ENCODE data around the gene ATRX.
"Not testable (repeated sequence)": the region's sequence is repeated elsewhere in the genome, so short reads cannot be mapped to it uniquely, and the experiment has no call there.

ATRX gene

DNA sequence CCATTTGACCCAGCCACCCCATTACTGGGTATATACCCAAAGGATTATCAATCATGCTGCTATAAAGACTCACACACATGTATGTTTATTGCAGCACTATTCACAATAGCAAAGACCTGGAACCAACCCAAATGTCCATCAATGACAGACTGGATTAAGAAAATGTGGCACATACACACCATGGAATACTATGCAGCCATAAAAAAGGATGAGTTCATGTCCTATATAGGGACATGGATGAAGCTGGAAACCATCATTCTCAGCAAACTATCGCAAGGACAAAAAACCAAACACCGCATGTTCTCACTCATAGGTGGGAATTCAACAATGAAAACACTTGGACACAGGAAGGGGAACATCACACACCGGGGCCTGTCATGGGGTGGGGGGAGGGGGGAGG, 59.9 kb downstream of the ATRX start:
- not testable (repeated sequence) for DNase-seq

DNA sequence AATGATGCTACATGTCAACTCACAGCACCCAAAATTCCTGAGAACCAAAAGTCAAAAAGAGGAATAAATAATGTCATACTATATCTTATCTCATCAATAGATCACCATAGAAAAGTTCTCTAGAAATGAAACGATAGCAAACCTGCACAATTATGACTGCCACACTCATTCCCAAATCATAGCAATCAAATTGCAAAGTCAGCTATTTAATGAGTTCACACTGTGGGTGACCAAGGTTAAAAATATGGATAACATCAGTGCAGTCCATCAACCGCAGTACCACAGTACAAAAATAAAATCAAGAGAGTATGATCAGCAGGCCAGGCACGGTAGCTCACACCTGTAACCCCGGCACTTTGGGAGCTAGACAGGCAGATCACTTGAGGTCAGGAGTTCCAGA, 62.3 kb downstream of the ATRX start:
- no peak for DNase-seq

DNA sequence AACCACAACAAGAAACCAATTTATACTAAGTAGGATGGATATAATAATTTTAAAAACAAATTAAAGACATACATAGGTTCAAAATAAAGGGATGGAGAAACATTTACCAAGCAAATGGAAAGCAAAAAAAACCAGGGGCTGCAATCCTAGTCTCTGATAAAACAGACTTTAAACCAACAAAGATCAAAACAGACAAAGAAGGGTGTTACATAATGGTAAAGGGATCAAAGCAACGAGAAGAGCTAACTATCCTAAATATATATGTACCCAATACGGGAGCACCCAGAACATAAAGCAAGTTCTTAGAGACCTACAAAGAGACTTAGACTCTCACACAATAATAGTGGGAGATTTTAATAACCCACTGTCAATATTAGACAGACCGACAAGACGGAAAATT, 66.6 kb downstream of the ATRX start:
- no peak for DNase-seq

DNA sequence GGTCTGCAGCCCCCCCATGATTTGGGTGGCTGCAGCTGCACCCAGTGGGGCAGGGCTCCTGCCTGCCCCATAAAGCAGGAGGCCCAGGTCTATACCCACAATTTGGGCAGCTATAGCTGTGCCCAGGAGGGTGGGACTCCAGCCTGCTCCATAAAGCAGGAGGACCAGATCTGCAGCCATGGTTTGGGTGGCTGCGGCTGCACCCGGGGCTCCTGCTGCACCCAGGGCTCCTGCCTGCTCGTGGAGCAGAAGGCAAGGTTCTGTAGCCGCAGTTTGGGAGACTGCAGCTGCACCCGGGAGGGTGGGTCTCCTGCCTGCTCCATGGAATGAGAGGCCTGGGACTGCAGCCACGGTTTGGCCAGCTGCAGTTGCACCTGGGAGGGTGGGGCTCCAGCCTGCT, 81.1 kb downstream of the ATRX start:
- DNase-seq, result no peak

DNA sequence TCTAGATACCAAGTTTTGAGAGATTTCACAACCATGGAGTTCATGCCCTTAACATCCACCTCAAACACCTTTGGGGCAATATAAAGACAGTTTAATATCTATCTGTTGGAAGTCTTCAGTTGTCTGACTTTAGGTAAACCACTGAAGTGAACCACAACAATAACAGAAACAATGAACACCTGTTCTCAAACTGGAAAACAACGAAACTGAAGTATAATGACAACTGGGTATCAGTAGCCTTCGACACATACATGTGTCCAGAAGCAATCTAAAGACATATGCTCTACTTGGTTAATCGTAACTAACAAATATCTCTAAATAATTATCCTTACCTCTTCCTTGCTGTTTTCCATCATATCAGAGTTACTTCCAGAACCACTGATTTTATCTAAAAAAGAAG, 87.8 kb downstream of the ATRX start:
- no peak for DNase-seq

DNA sequence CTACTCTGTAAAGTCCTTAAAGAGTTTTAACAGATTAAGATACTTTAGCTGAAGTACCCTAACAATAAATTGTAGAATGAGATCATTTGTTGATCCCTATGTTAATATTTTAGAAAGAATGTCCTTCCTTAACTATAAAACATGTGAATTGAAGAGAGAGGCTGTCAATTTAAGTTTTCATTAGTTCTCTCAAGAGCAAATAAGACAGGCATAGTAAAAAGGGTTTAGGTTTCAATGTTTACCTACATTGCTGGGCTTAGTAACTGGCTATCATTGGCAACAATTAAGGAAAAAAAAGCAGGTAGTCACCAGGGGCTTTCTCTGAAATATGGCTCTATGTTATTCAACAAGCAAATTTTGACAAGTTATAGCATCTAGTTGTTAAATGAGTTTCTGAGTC, 91.5 kb downstream of the ATRX start:
- no peak for DNase-seq

DNA sequence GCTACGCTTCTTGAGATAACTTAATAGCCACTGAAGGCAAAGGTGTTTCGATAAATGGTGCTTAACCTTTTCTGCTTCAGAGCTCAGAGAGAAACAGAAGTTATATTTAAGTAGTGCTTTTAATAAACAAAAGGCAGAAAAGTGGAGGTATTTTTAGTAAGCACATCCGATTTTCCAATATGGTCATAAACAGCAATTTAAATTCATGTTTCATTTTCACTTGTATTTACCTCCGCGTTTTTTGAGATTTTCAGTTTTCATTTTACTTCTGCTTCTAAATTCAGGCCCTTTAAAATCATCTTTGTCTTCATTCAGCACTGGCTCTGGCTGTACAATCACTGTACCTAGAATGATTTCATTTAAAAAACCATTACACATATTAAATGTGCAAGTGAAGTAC, 92.4 kb downstream of the ATRX start:
- DNase-seq, result no peak

DNA sequence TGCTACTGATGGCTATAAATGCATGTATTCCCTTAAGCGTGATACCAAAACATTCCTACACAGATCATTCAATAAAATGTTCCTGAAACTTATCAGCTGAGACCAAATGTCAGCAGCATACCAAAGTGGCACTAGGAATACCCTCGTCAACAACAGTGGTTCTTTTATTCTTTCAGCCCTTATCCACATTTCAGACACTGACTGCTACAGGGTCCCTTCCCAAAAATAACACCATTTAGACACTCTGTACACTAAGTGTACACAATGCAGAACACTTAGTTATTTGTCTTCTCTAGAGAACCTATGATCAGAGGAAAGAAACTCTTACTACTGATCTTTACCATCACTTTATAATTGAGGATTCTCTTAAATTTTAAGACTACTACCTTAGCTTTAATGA, 94.1 kb downstream of the ATRX start:
- DNase-seq, result no peak

DNA sequence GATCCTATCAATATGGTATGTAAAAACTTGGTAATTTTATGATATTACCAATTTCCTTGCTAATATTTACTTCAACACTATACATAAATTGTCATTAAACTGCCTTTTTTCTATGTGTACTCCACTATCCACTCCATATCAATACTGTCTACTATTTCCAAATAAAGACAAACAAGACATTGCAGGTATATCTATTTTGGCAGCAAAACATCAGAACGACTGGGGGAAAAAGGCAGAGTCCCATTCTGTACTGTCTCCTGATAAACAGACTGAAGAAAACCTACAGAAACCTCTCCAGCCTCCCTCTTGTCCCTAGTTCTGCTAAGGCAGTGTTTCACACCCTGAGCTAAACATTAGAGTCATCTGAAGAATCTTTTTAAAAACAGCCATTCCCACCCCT, 96.6 kb downstream of the ATRX start:
- DNase-seq, result no peak

DNA sequence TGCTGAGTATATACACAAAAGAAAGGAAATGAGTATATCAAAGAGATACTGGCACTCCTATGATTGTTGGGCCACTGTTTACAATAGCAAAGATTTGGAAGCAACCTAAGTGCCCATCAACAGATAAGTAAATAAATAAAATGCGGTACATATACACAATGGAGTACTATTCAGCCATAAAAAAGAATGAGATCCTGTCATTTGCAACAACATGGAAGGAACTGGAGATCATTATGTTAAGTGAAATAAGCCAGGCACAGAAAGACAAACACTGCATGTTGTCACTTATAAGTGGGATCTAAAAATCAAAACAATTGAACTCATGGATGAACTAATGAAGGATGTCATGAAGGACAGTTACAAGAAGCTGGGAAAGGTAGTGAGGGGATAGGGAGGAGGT, 100.3 kb downstream of the ATRX start:
- not testable (repeated sequence) for DNase-seq

DNA sequence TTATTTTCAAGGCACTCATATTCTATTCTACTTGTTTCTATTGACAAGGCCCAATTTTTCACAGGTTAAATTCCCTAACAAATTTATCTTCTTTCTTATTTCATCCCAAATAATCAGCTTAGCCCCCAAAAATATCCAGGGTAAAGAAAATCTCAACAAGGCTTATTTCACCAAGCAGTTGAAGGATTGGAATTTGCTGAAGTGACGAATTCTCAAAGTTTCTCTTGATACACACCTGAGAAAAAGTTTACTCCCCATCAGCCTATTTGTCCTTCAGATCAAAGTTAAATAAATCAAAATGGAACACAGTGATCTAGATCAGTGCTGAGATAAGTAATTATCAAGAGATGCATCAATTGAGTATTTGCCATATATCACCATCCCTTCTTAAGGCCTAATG, 106.9 kb downstream of the ATRX start:
- DNase-seq, result no peak

DNA sequence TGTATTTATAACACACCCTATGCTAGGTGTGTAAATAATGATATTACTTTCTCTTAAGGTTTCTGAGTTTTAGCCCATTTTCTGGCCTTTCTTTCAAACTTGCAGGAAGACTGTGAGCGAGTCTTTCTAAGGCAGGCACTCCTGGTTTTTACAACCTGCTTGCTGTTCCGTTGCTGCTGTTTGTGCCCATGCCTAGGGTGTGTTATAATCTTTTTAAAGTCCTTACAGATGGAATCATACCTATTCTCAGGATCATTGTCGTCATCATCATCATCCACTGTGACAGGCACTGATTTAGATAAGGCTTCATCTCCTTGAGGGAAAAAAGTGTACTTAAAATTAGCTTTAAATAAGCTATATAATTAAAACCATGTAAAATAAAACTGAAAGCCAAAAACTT, 110.0 kb downstream of the ATRX start:
- no peak for DNase-seq

DNA sequence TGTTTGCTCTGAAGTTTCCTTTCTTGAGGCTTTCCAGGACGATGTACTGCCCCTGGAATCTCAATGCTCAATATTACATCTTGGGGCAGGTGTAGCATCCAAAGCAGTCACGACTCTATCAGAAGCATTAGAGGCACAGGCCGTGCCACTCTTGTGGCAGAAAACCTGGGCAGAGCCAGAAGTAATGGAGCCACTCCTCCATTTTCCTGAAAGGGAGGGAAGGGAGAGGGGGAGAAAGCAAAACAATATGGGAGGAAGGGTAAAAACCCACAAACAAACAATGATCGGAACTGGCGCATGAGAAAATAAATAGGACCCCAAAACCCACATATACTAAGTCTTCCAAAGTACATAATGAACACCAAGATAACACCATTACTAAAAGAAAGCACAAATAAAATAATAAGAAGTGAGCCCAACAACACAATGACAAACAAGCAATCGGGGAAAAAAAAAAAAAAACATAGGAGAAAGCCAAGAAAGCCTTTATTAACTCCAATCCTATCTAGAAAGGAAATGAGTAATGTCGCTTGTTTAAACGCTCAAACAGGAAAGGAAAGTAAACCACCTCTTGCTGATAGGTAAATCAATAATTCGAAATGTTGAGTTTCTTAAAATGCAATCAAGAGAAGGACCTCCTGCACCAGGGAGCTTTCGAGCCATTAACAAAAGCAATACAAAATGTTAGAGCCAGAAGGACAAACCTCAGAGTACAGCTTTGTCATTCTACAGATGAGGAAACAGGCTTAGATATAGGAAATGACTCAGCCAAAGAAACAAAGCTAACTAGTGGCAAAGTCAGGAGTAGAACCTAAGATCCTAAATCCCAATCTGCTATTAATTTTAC, 117.4 kb downstream of the ATRX start:
- DNase-seq, result no peak

DNA sequence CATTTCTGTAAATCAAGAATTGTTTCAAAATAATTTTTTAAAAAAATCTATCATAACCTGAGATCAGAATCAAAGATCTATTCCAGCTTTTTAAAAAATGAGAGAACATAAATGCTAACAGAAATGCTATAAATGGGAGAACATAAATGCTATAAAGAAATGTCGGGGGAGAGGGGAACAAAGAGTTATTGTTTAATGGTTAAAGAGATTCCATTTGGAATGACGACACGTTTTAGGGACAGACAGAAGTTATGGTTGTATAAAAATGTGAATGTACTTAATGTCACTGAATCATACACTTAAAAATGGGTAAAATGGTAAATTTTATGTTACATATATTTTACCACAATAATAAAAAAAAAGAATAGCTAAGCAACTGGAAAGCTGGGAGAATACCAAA, 127.1 kb downstream of the ATRX start:
- DNase-seq, result no peak

DNA sequence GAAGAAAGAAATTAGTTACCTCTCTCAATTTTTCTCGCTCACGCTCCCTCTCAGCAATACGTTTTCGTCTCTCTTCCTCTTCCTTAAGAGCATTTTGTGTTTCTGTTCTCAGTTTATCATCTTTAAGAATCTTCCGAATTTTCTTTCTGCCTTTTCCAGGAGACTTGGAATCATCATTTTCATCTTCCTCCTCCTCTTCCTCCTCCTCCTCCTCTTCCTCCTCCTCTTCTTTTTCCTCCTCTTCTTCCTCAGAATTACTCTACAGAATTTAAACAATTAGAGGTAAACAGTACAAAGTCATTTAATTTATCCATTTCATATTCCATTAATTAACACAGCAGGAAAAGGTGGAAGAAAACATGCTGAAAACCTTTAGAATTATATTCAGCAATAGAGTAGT, 133.9 kb downstream of the ATRX start:
- DNase-seq, result no peak

DNA sequence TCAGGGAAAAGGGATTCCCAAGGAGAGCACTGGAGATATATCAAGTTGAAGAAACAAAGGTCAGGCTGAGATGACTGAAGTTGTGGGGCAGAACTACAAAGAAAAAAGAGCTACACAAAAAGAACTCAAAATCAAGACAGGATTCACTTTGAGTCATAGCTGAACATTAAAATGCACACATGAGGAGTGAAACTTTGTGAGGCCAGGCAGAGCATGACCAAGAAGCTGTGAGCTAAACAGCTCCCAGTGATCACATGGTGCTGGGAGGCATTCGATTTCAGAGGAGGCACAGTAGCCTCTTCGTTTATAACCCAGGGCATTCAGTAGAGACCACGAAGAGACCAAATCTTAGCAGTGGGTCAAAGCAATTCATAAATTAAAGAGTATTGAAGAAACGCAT, 145.3 kb downstream of the ATRX start:
- DNase-seq, result no peak

DNA sequence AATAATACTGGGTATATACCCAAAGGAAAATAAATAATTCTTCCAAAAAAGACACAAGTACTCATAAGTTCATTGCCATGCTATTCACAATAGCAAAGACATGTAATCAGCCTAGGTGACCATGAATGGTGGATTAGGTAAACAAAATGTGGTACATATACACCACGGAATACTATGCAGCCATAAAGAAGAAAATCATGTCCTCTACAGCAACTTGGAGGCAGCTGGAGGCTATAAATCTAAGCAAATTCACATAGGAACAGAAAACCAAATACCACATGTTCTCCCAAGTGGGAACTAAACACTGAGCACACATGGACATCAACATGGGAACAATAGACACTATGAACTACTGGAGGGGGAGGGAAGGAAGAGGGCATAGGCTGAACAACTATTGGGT, 146.2 kb downstream of the ATRX start:
- DNase-seq, result no peak

DNA sequence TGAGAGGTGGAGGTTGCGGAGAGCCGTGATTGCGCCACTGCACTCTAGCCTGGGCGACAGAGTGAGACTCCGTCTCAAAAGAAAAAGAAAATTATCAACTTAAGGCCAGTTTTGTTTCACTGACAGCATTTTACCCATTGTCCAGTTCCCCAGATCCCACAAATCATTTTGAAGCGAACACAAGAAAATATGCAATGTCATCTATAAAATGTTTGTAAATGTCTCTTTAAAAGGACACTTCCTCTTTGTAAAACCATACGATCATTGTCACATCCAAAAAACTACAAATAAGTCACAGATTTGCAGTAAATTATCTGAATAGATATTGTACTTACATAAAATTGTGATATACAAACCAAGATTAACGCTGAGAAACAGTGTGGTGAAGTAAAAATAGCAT, 147.6 kb downstream of the ATRX start:
- DNase-seq, result no peak

DNA sequence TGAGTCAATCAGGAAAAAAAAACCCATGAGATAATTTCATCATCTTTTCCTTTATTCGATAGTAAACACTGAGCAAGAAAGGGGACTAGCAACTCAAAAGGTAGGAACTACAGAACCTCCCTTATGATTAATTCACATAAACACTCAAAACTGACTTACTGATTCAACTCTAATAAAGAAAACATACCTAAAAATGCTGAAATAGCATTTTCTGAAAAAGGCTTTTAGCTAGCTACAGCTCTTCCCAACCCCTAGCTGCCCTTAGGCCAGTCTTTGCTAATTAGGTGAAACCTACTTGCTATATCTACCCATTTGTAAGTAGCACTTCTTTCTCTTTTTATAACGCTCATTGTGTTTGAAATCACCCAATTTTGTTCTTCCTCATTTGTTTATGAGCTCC, 150.6 kb downstream of the ATRX start:
- DNase-seq, result no peak

DNA sequence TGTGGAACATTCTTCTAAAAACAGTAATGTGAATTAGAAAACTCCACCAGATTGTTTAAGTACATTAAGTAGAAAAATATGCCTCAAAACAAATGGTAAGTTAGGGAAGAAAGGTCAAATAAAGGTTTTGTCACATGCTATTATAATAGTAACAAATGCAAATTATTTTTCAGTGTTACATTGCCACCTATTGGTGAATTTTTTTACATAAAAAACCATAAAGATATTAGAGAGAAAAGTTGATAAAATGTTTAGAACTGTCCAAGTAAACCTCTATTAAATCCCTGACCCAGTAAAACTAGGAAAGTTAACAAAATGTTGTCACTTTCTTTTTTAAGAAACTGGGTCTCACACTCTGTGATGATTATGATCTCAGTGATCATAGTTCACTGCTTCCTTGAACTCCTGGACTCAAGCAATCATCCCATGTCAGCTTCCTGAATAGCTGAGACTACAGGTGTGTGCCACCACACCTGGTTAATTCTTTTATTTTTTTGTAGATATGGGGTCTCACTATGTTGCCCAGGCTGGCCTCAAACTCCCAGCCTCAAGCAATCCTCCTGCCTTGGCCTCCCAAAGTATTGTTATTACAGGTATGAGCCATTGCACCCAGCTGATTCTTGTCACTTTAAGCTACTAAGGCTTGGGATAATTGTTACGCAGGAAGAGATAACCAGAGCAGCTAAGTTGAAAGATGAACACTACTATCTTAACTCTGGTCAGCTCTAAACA, 157.6 kb downstream of the ATRX start:
- DNase-seq, result no peak

DNA sequence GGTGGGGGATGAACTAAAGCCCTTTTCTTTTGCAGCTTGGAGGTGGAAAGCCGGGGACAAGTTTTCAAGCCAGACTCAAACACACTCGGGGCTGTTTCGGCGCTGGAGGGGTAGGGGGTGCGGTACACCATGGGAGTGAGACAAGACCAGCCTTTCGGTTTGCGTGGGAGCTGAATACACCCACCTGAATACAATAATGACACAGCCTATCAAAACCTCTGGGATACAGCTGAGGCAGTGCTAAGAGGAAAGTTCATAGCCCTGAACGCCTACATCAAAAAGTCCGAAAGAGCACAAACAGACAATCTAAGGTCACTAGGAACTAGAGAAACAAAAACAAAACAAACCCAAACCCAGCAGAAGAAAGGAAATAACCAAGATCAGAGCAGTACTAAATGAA, 163.3 kb downstream of the ATRX start:
- DNase-seq, result no peak

DNA sequence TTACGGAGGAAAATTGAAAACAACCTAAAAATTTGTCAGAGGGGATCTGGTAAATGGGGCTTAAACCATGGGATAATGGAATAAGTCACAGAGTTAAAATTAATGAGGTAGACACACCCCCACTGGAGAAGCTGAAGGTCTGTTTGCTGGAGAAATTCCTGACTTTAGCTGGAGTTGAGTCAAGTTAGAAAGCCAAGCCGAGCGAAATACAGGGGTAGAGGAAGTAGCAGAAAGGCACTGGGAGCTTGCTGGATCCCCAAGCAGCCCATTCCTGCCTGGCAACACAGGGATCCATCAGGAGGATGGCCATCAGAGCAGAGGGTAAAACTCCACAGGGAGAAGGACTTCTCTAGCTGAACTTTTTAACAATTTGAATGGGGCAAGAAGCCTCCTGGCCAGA, 163.8 kb downstream of the ATRX start:
- no peak for DNase-seq

DNA sequence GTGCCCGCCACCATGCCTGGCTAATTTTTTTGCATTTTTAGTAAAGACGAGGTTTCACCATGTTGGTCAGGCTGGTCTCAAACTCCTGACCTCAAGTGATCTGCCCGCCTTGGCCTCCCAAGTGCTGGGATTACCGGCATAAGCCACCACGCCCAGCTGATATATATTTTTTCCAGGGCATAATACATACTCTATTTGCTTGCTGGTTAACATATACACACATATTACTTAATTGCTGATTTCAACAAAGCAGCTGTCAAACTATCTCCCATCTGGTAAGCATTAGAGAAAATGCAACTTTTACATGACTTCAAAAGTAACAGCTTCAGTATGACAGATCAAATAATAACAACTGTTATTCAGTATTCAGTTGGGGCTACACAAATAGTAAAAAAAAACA, 164.6 kb downstream of the ATRX start:
- not testable (repeated sequence) for DNase-seq

DNA sequence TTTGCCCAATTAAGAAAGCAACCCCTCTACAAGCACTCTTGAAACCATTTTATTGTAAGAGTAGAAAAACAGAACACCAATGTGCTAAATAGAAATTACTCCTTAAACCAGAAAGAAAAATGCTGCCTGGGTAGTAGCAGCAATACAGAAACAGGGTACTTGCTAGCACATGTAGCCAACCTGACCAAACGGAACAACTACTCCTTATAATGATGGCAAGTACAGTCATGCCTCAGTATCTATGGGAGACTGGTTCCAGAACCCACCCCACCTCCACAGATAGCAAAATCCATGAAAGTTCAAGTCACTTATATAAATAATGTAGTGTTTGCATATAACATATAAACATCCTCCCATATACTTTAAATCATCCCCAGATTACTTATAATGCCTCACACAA, 168.8 kb downstream of the ATRX start:
- no peak for DNase-seq

Data from NCI-H748 treated with DMSO at 0.1 percent for 48 hours (cell line).